ENCODE measurements around the gene RASEF. TPM values are rescaled to one million over a fixed set of nuclear protein-coding genes. Genes with fewer than 3 reads are reported as not detected.

The RASEF gene
- total and polyA plus RNA-seq, 2 of the 4 experiments (the other 2 are of a cell fraction) = under 0.01 to 0.05 TPM

DNA sequence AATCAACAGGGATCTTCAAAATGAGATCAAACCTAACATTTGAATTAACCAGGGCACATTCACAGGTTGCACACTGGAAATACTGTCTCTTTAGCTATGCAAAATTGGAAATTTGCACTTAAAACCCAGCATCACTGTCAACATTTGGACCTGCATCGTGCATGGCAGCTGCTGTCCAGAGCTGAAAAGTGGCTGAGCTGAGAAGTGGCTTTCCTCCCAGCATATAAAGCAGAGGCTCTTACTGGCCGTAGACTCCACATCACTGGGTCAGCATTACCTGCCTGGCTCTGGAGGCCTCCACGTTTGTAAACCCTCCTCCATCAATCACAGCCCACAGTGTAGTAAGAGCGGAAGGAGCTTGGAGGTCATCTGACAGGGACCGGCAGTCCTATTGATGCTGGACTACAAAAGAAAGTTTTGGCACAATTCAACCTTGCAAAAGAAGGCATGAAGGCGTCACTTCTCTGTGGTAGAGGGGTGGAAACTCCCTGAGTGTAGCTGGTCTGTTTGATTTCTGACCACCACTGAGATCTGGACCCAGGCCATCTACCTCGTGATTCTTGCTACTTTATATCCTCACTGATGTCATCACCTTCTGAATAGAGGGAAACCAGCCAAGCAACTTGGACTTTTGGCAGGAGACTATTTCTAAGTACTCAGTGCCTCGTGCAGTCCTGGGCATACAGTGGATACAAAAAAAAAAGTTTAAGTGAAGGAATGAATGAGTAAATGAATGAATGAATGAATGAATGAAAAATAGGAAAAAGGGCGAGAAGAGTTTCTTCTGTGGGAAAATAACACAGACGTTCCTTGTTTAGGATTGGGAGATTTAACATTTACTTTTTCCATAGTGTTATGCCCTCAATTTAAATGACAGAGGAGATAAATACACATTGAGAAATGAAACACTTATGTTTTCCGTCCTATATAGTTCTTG, 14.8 kb downstream of the RASEF start:
- H4K20me1 ChIP-seq (ENCODE audit: insufficient read depth, low read length) = no peaks in the 10 kb centered on the region
- H3K4me1 ChIP-seq (ENCODE audit: control insufficient read depth, insufficient read depth, low read length) = peaks cover 1% of the 10 kb centered on the region; the same call in 1 of the 2 replicates
- H2BK5ac ChIP-seq (ENCODE audit: low read depth, low read length, poor library complexity, severe bottlenecking) = no peak overlapping the region
- no peak overlapping the region for H4K5ac ChIP-seq (ENCODE audit: low read depth, low read length)
- CTCF ChIA-PET = no interaction called here
- no peak overlapping the region for H3K23ac ChIP-seq (ENCODE audit: low read depth, low read length)
- H3K79me1 ChIP-seq (ENCODE audit: low read depth in 1 of 2, low read length in 2 of 2) = no peaks in the 10 kb centered on the region
- no peaks in the 10 kb centered on the region for H3K9me1 ChIP-seq (ENCODE audit: insufficient read depth, low read length)
- no peak overlapping the region for H4K91ac ChIP-seq (ENCODE audit: insufficient read depth, low read depth, low read length)
- dilution Hi-C loops (cut with HindIII; ENCODE audit: low sequenced_read_pairs, unreplicated experiment) (no loop called here), intact Hi-C loops (cut with micrococcal nuclease) (no loop called here), in situ Hi-C loops (cut with MboI; ENCODE audit: low sequenced_read_pairs) (no loop called here)
- H3K9ac ChIP-seq (ENCODE audit: low read depth, low read length) = no peak overlapping the region
- no peak overlapping the region for H3K4me3 ChIP-seq (ENCODE audit: insufficient read depth, low read depth, low read length)
- POLR2A ChIA-PET (ENCODE audit: unreplicated experiment) = no interaction called here
- no peak overlapping the region for H4K8ac ChIP-seq (ENCODE audit: low read depth in 2 of 2, low read length in 2 of 2)
- peak; percentile 59 for DNase-seq
- no peaks in the 10 kb centered on the region for H3K36me3 ChIP-seq (ENCODE audit: control insufficient read depth, insufficient read depth, low read length)
- no peak overlapping the region for H3K27ac ChIP-seq (ENCODE audit: insufficient read depth, low read length)
- H3K56ac ChIP-seq (ENCODE audit: extremely low read depth, insufficient read depth, low read length) = no peak overlapping the region
- no peak for ATAC-seq (ENCODE audit: low read depth)
- H3K4me2 ChIP-seq (ENCODE audit: low read depth, low read length) = no peak overlapping the region
- H2BK20ac ChIP-seq (ENCODE audit: low read depth, low read length) = no peak overlapping the region
- H3K4ac ChIP-seq (ENCODE audit: low read depth, low read length) = no peak overlapping the region
- WGBS, 2 experiments (ENCODE audit: extremely low coverage in 2 of 2, insufficient read length in 1 of 2) = 100% methylated on average over 1 of the region's 11 CpGs; no CpG with 5 or more reads in 1 of the 2 experiments
- H2BK120ac ChIP-seq (ENCODE audit: low read depth, low read length) = no peak overlapping the region
- H3K27me3 ChIP-seq (ENCODE audit: control insufficient read depth, insufficient read depth, low read length) = peaks cover 10% of the 10 kb centered on the region
- no peak for TF ChIP-seq CEBPB (IDR thresholded peaks at IDR 0.05; ENCODE audit: low read depth, low read length)
- no peak for TF ChIP-seq MAFK (IDR thresholded peaks at IDR 0.05; ENCODE audit: low read depth, low read length)
- BruUV-seq (replicated peaks) = no TSS peak
- H2AFZ ChIP-seq (replicated peaks; ENCODE audit: low read length, poor library complexity) = no peak overlapping the region
- H2AK9ac ChIP-seq (replicated peaks; ENCODE audit: low read depth, low read length, poor library complexity) = no peak overlapping the region
- H3K9me3 ChIP-seq (ENCODE audit: control insufficient read depth, insufficient read depth, low read length) = no peaks in the 10 kb centered on the region
- no peak overlapping the region for H3K14ac ChIP-seq (replicated peaks; ENCODE audit: low read depth, low read length)
- no peak overlapping the region for H3K18ac ChIP-seq (ENCODE audit: low read depth, low read length)
- no peak overlapping the region for H2AK5ac ChIP-seq (ENCODE audit: low read depth, low read length)
- no peak overlapping the region for H2BK15ac ChIP-seq (ENCODE audit: low read depth, low read length)
